ENCODE measurements around the gene CYP46A1.

DNA sequence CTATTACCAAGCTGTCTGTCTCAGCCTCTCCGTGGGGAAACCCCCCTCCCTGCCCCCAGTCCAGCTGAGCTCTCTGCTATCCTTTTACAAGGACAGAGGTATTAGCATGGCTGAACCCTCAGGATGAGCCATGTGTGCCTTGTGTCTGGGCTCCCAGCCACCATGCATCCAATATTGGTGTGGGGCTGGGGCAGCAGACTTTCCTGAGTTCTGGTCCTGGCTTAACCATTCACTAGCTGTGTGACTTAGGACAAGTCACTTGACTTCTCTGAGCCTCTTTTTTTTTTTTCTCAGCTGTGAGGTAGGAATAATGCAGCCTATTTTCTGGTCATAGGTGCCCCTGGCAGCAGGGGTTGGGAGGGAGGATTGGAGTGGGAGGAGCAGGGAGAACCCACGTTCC lies 17.1 kb upstream of the CYP46A1 start:
- TF ChIP-seq, protein P1, sequence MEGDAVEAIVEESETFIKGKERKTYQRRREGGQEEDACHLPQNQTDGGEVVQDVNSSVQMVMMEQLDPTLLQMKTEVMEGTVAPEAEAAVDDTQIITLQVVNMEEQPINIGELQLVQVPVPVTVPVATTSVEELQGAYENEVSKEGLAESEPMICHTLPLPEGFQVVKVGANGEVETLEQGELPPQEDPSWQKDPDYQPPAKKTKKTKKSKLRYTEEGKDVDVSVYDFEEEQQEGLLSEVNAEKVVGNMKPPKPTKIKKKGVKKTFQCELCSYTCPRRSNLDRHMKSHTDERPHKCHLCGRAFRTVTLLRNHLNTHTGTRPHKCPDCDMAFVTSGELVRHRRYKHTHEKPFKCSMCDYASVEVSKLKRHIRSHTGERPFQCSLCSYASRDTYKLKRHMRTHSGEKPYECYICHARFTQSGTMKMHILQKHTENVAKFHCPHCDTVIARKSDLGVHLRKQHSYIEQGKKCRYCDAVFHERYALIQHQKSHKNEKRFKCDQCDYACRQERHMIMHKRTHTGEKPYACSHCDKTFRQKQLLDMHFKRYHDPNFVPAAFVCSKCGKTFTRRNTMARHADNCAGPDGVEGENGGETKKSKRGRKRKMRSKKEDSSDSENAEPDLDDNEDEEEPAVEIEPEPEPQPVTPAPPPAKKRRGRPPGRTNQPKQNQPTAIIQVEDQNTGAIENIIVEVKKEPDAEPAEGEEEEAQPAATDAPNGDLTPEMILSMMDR (IDR thresholded peaks at IDR 0.05): no peak
- TF ChIP-seq POLR2A (IDR thresholded peaks at IDR 0.05): no peak
